Measurements from ENCODE around the gene PHLPP2.

Gene PHLPP2

DNA sequence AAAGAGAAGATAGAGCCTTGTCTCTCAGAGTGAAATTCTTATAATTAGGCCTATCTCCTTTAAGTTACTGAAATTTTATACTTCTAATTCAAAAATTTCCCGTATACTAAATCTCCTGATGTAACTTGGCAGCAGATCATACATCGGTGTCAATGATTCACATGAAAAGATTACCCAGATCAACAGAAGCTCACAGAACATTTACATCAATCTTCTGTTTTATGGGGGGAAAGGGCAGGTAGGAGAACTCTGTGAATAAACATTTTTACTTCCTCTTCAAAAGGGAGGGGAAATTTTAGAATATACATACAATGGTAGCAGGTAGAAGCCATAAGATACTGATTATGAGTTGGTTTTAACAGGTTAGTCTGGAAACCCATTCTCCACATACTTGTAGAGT is 43.1 kb downstream of the PHLPP2 start:
- TF ChIP-seq CTCF (IDR thresholded peaks at IDR 0.05; ENCODE audit: insufficient read depth, low read length, poor library complexity, severe bottlenecking), result no peak
- no peak for DNase-seq (ENCODE audit: extremely low read depth, insufficient read length)
- Histone ChIP-seq H3K36me3 (ENCODE audit: control insufficient read depth, insufficient read depth, low read length) (peaks cover 2% of the 10 kb centered on the region; the same call in 1 of the 2 replicates), H3K4me3 (replicated peaks; ENCODE audit: low read depth, low read length) (no peak overlapping the region), H3K27me3 (replicated peaks; ENCODE audit: control insufficient read depth, insufficient read depth, low read length) (no peaks in the 10 kb centered on the region)

DNA sequence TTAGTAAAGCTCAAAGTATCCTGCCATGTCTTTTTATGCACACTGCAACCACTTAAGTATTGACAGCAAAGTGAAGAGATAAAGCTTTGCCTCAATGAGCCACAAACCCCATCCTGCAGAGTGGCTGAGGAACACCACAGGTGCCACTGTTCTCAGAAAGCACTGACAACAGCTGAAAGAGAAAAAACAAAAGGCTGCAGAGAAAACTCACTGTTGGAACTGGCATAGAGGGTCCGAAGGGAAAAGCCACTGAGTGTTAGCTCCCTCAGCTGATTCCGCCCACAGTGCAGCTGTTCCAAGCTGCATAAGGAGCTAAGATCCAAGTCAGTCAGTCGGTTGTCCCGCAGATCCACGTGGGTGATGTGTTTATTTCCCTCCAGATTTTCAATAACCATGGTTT is 48.3 kb downstream of the PHLPP2 start:
- no peak overlapping the region for H3K4me3 ChIP-seq (replicated peaks; ENCODE audit: low read depth, low read length)
- DNase-seq (ENCODE audit: extremely low read depth, insufficient read length), result no peak
- peaks cover 3% of the 10 kb centered on the region for H3K36me3 ChIP-seq (ENCODE audit: control insufficient read depth, insufficient read depth, low read length)
- H3K27me3 ChIP-seq (replicated peaks; ENCODE audit: control insufficient read depth, insufficient read depth, low read length), result no peaks in the 10 kb centered on the region
- no peak for TF ChIP-seq CTCF (IDR thresholded peaks at IDR 0.05; ENCODE audit: insufficient read depth, low read length, poor library complexity, severe bottlenecking)

DNA sequence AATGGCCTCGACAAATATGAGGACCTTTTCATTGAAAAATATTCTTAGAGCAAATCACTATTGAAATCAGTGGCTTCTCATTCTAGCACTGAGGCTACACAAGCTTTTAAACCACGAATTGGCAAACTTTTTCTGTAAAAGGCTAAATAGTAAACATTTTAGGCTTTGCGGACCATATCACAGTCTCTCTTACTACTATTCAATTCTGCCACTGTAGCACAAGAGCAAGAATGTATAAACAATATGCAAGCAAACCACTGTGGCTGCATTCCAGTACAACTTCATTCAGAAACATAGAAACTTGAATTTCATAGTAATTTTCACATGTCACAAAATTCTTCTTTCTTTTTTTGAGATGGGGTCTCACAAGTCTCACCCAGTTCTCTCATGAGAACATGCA is 49.1 kb downstream of the PHLPP2 start:
- Histone ChIP-seq H3K27me3 (replicated peaks; ENCODE audit: control insufficient read depth, insufficient read depth, low read length) (no peaks in the 10 kb centered on the region), H3K4me3 (replicated peaks; ENCODE audit: low read depth, low read length) (no peak overlapping the region), H3K36me3 (ENCODE audit: control insufficient read depth, insufficient read depth, low read length) (peaks cover 3% of the 10 kb centered on the region)
- no peak for DNase-seq (ENCODE audit: extremely low read depth, insufficient read length)
- TF ChIP-seq CTCF (IDR thresholded peaks at IDR 0.05; ENCODE audit: insufficient read depth, low read length, poor library complexity, severe bottlenecking), result no peak

DNA sequence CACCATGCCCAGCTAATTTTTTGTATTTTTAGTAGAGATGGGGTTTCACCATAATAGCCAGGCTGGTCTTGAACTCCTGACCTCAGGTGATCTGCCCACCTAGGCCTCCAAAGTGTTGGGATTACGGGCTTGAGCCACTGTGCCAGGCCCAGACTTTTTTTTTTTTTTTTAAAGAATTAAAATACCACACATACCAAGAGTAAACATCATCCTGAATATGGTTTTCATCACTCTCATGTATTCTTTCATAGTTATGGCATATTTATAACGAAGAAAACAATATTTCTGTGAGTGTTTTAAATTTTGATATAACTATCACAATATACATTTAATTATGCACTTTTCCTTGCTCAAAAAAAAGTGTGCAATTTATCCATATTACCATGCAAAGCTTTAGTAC is 50.3 kb downstream of the PHLPP2 start:
- TF ChIP-seq CTCF (IDR thresholded peaks at IDR 0.05; ENCODE audit: insufficient read depth, low read length, poor library complexity, severe bottlenecking), result no peak
- Histone ChIP-seq H3K27me3 (replicated peaks; ENCODE audit: control insufficient read depth, insufficient read depth, low read length) (no peaks in the 10 kb centered on the region), H3K4me3 (replicated peaks; ENCODE audit: low read depth, low read length) (no peak overlapping the region), H3K36me3 (ENCODE audit: control insufficient read depth, insufficient read depth, low read length) (peaks cover 3% of the 10 kb centered on the region)
- no peak for DNase-seq (ENCODE audit: extremely low read depth, insufficient read length)

- Histone ChIP-seq H3K4me3 (replicated peaks; ENCODE audit: low read depth, low read length) (no peak overlapping the region), H3K27me3 (replicated peaks; ENCODE audit: control insufficient read depth, insufficient read depth, low read length) (no peaks in the 10 kb centered on the region), H3K36me3 (ENCODE audit: control insufficient read depth, insufficient read depth, low read length) (peaks cover 3% of the 10 kb centered on the region)
- no peak for TF ChIP-seq CTCF (IDR thresholded peaks at IDR 0.05; ENCODE audit: insufficient read depth, low read length, poor library complexity, severe bottlenecking)
- no peak for DNase-seq (ENCODE audit: extremely low read depth, insufficient read length)
Measured at GRCh38 chr16:71673582-71673973, 50.9 kb downstream of the PHLPP2 start.

All from GM06990 (cell line).